Smooth muscle cell (in vitro differentiated cells): Measurements from ENCODE around the gene TRPM1. TPM values are rescaled to one million over a fixed set of nuclear protein-coding genes. Genes with fewer than 3 reads are reported as not detected.

Source experiments
- DNase-seq: peaks from one replicate; lab custom pipeline; 2025; ENCODE audit not compliant: unreplicated experiment; lab: John Stamatoyannopoulos, UW
- H2AFZ ChIP-seq: fragments of 200-600 bp; sonication (generic); 2 replicates; pipeline ENCODE4 v1.6.0; 2016; ENCODE audit warnings: antibody characterized with exemption, low read depth, mild to moderate bottlenecking
- H3F3A ChIP-seq: fragments of 200-600 bp; sonication (generic); 2 replicates; pipeline ENCODE4 v1.6.0; 2017; ENCODE audit warnings: antibody characterized with exemption, low read depth
- H3K27ac ChIP-seq: fragments of 200-600 bp; sonication (generic); 2 replicates; pipeline ENCODE4 v1.5.1; 2016; ENCODE audit warnings: low read depth, mild to moderate bottlenecking
- H3K27me3 ChIP-seq: fragments of 200-600 bp; sonication (generic); 2 replicates; pipeline ENCODE4 v1.6.1; 2016; ENCODE audit warnings: low read depth, mild to moderate bottlenecking
- H3K36me3 ChIP-seq: fragments of 200-600 bp; sonication (generic); 2 replicates; pipeline ENCODE4 v1.5.1; 2016; ENCODE audit warnings: low read depth
- H3K4me1 ChIP-seq: fragments of 200-600 bp; sonication (generic); 2 replicates; pipeline ENCODE4 v1.5.1; 2016; ENCODE audit warnings: low read depth
- H3K4me2 ChIP-seq: fragments of 200-600 bp; sonication (generic); 2 replicates; pipeline ENCODE4 v1.6.0; 2016; ENCODE audit warnings: mild to moderate bottlenecking
- H3K4me3 ChIP-seq: fragments of 200-600 bp; sonication (generic); 2 replicates; pipeline ENCODE4 v1.5.1; 2016; ENCODE audit warnings: mild to moderate bottlenecking
- H3K79me2 ChIP-seq: fragments of 200-600 bp; sonication (generic); 2 replicates; pipeline ENCODE4 v1.6.0; 2016; ENCODE audit warnings: low read depth, mild to moderate bottlenecking
- H3K9ac ChIP-seq: fragments of 200-600 bp; sonication (generic); 2 replicates; pipeline ENCODE4 v1.6.0; 2016; ENCODE audit warnings: low read depth
- H3K9me3 ChIP-seq: fragments of 200-600 bp; sonication (generic); replicated peaks from 2 replicates; pipeline ENCODE4 v1.5.1; 2016; ENCODE audit warnings: low read depth
- H4K20me1 ChIP-seq: fragments of 200-600 bp; sonication (generic); 2 replicates; pipeline ENCODE4 v1.6.0; 2016; ENCODE audit warnings: low read depth
- WGBS: methylation state at CpG from one replicate; pipeline ENCODE4 v1.1.7; 2016; ENCODE audit warnings: low lambda C conversion rate; 5-methylcytosine and 5-hydroxymethylcytosine counted together
- polyA plus RNA-seq: library from polyadenylated mRNA; unstranded; fragments of >200 nt; fragmentation: Nextera tagmentation; extraction: Ambion mirVana; gene quantifications from 2 replicates; pipeline ENCODE4 v1.2.1, GENCODE V29; 2016
- total RNA-seq: library from RNA; depleted of rRNA; stranded (reverse); fragments of >200 nt; gene quantifications from 2 replicates; pipeline ENCODE4 v1.2.3, GENCODE V29; 2014
- TF ChIP-seq, protein P1 (sequence below): fragments of 200-600 bp; sonication (generic); IDR thresholded peaks from 2 replicates; pipeline ENCODE4 v1.5.1; 2017; ENCODE audit warnings: borderline replicate concordance, mild to moderate bottlenecking, antibody characterized with exemption; ENCODE audit not compliant: insufficient read depth, poor library complexity, severe bottlenecking

The TRPM1 gene
- total and polyA plus RNA-seq, 2 experiments from 2014 or later = not detected

DNA sequence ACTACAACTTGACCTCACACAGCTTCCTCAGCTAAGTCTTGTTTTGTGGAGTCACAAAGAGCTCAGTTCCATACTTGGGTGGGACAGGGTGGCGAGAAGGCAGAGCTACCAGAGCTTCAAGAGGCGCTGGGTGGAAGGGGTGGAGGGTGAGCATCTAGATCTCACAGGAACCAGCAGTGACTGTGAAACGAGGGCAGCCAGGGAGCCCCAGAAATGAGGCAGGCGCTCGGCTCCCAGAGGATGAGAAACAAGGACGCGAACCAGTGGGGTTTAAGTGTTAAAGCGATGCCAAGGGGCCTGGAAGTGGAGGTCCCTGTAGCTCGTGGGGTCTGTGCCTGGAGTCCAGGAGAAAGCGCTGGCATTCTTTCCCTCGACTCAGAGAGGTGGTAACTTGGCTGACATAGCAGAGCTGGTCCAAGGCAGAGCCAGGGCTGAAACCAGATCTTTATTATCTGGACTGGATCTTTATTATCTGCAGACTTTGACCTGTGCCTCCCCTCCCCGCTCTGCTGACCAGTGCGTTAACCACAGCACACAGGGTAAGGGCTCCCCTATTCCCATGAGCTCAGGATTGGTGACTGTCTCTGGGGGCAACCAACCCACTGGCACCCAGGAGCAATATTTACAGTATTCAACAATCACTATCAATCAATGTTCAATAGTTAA lies 26.2 kb upstream of the TRPM1 start:
- DNase-seq = no peak
- TF ChIP-seq, protein P1, sequence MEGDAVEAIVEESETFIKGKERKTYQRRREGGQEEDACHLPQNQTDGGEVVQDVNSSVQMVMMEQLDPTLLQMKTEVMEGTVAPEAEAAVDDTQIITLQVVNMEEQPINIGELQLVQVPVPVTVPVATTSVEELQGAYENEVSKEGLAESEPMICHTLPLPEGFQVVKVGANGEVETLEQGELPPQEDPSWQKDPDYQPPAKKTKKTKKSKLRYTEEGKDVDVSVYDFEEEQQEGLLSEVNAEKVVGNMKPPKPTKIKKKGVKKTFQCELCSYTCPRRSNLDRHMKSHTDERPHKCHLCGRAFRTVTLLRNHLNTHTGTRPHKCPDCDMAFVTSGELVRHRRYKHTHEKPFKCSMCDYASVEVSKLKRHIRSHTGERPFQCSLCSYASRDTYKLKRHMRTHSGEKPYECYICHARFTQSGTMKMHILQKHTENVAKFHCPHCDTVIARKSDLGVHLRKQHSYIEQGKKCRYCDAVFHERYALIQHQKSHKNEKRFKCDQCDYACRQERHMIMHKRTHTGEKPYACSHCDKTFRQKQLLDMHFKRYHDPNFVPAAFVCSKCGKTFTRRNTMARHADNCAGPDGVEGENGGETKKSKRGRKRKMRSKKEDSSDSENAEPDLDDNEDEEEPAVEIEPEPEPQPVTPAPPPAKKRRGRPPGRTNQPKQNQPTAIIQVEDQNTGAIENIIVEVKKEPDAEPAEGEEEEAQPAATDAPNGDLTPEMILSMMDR = no peak
- H3K27ac ChIP-seq = no peak overlapping the region
- H3K27me3 ChIP-seq = no peaks in the 10 kb centered on the region
- no peaks in the 10 kb centered on the region for H3K36me3 ChIP-seq
- H3K4me1 ChIP-seq = no peaks in the 10 kb centered on the region
- H3K9me3 ChIP-seq = no peaks in the 10 kb centered on the region
- no peaks in the 10 kb centered on the region for H4K20me1 ChIP-seq
- no peak overlapping the region for H3K4me3 ChIP-seq
- H3F3A ChIP-seq = no peaks in the 10 kb centered on the region
- no peak overlapping the region for H3K4me2 ChIP-seq
- no peak overlapping the region for H3K9ac ChIP-seq
- H2AFZ ChIP-seq = no peak overlapping the region
- no peaks in the 10 kb centered on the region for H3K79me2 ChIP-seq
- WGBS = 82% methylated on average over 13 of the region's 13 CpGs

DNA sequence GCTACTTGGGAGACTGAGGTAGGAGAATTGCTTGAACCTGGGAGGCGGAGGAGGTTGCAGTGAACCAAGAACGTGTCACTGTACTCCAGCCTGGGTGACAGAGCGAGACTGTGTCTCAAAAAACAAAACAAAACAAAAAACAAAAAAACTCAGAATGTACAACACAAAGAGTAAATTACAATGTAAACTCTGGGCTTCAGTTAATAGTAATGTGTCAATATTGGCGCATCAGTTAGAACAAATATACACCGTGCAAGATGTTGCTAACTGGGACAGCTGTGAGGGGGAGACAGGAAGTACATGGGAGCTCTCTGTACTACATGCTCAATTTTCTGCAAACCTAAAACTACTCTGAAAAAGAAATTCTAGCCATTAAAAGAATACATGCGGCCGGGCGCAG lies 23.5 kb upstream of the TRPM1 start:
- Histone ChIP-seq H3K4me3 (no peak overlapping the region), H3K4me2 (no peak overlapping the region), H2AFZ (no peak overlapping the region), H3K9ac (no peak overlapping the region), H3F3A (no peaks in the 10 kb centered on the region), H3K36me3 (no peaks in the 10 kb centered on the region), H4K20me1 (no peaks in the 10 kb centered on the region), H3K27ac (no peak overlapping the region), H3K9me3 (no peaks in the 10 kb centered on the region), H3K79me2 (no peaks in the 10 kb centered on the region), H3K4me1 (no peaks in the 10 kb centered on the region), H3K27me3 (no peaks in the 10 kb centered on the region)
- over 99% methylated on average over 8 of the region's 8 CpGs for WGBS
- no peak for DNase-seq
- TF ChIP-seq, protein P1 = no peak

DNA sequence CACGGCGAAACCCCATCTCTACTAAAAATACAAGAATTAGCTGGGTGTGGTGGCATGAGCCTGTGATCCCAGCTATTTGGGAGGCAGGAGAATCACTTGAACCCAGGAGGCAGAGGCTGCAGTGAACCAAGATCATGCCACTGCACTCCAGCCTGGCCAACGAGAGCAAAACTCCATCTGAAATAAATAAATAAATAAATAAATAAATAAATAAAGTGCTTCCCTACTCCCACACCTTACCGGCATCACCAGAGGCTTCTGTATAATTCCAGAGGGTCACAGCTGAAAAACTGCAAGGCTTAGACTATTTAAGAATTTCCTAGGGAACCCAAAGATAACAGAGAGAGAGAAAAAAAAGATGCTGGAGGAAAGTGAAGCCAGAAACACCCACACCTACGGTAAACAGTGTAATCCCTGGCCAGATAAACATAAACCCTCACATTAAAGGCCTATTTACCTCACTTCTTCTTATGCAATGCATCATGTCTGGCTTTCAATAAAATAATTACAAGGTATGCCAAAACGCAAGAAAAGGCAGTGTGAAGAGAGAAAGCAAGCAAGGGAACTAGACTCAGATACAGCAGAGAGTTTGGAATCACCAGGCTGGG lies 15.0 kb upstream of the TRPM1 start:
- TF ChIP-seq, protein P1 = no peak
- Histone ChIP-seq H3K27ac (peak overlapping the region; percentile 38), H2AFZ (no peak overlapping the region), H3K4me1 (no peaks in the 10 kb centered on the region), H3K9ac (no peak overlapping the region), H3K4me3 (no peak overlapping the region), H4K20me1 (no peaks in the 10 kb centered on the region), H3K27me3 (no peaks in the 10 kb centered on the region), H3K4me2 (no peak overlapping the region), H3K79me2 (no peaks in the 10 kb centered on the region), H3K36me3 (no peaks in the 10 kb centered on the region), H3K9me3 (no peaks in the 10 kb centered on the region), H3F3A (no peaks in the 10 kb centered on the region)
- no peak for DNase-seq
- WGBS = 64% methylated on average over 6 of the region's 6 CpGs
